Hepatocyte (in vitro differentiated cells): ENCODE measurements around the gene TSPAN32. TPM values are rescaled to one million over a fixed set of nuclear protein-coding genes. Genes with fewer than 3 reads are reported as not detected.

Source experiments
- DNase-seq: peaks from one replicate; pipeline ENCODE4 v3.0.0-alpha.2; 2016; ENCODE audit warnings: low spot score
- H2AFZ ChIP-seq: fragments of 200-600 bp; sonication (generic); 2 replicates; pipeline ENCODE4 v1.6.0; 2016; ENCODE audit warnings: antibody characterized with exemption, mild to moderate bottlenecking
- H3K27ac ChIP-seq: fragments of 200-600 bp; sonication (generic); 2 replicates; pipeline ENCODE4 v1.5.1; 2016; ENCODE audit warnings: mild to moderate bottlenecking
- H3K27me3 ChIP-seq: fragments of 200-600 bp; sonication (generic); 2 replicates; pipeline ENCODE4 v1.6.1; 2016
- H3K36me3 ChIP-seq: fragments of 200-600 bp; sonication (generic); replicated peaks from 2 replicates; pipeline ENCODE4 v1.5.1; 2016; ENCODE audit warnings: low read depth; ENCODE audit not compliant: insufficient read depth
- H3K4me1 ChIP-seq: fragments of 200-600 bp; sonication (generic); 2 replicates; pipeline ENCODE4 v1.5.1; 2016; ENCODE audit warnings: mild to moderate bottlenecking, moderate library complexity; ENCODE audit not compliant: insufficient read depth
- H3K4me2 ChIP-seq: fragments of 200-600 bp; sonication (generic); 2 replicates; pipeline ENCODE4 v1.6.0; 2016
- H3K4me3 ChIP-seq: fragments of 200-600 bp; sonication (generic); 2 replicates; pipeline ENCODE4 v1.5.1; 2016; ENCODE audit warnings: mild to moderate bottlenecking
- H3K79me2 ChIP-seq: fragments of 200-600 bp; sonication (generic); 2 replicates; pipeline ENCODE4 v1.6.0; 2017; ENCODE audit warnings: mild to moderate bottlenecking
- H3K9me2 ChIP-seq: fragments of 200-600 bp; sonication (generic); replicated peaks from 2 replicates; pipeline ENCODE4 v1.6.0; 2017; ENCODE audit warnings: mild to moderate bottlenecking; ENCODE audit not compliant: insufficient read depth
- H3K9me3 ChIP-seq: fragments of 200-600 bp; sonication (generic); 2 replicates; pipeline ENCODE4 v1.5.1; 2016; ENCODE audit warnings: low read depth, mild to moderate bottlenecking
- H4K20me1 ChIP-seq: fragments of 200-600 bp; sonication (generic); 2 replicates; pipeline ENCODE4 v1.6.0; 2016; ENCODE audit warnings: mild to moderate bottlenecking; ENCODE audit not compliant: insufficient read depth, poor library complexity, severe bottlenecking
- EZH2 ChIP-seq: fragments of 200-600 bp; sonication (generic); IDR thresholded peaks from 2 replicates; pipeline ENCODE4 v1.6.1; 2016; ENCODE audit warnings: antibody characterized with exemption, mild to moderate bottlenecking, borderline replicate concordance
- EZH2phosphoT487 ChIP-seq: fragments of 200-600 bp; sonication (generic); IDR thresholded peaks from one replicate; pipeline ENCODE4 v1.6.1; 2018; ENCODE audit warnings: antibody characterized with exemption, mild to moderate bottlenecking, low read depth, moderate library complexity; ENCODE audit not compliant: unreplicated experiment, severe bottlenecking
- WGBS: methylation state at CpG from one replicate; pipeline ENCODE4 v1.1.6; 2016; ENCODE audit warnings: low lambda C conversion rate; ENCODE audit errors: missing lambda C conversion rate; 5-methylcytosine and 5-hydroxymethylcytosine counted together
- polyA plus RNA-seq: library from polyadenylated mRNA; unstranded; fragments of >200 nt; fragmentation: Nextera tagmentation; extraction: Ambion mirVana; gene quantifications from 2 replicates; pipeline ENCODE4 v1.2.1, GENCODE V29; 2016
- total RNA-seq: library from RNA; depleted of rRNA; stranded (reverse); fragments of >200 nt; gene quantifications from 2 replicates; pipeline ENCODE4 v1.2.3, GENCODE V29; 2014
- TF ChIP-seq, protein P1 (sequence below): fragments of 200-600 bp; sonication (generic); IDR thresholded peaks from 2 replicates; pipeline ENCODE4 v1.5.1; 2016; ENCODE audit warnings: antibody characterized with exemption, mild to moderate bottlenecking; ENCODE audit not compliant: poor library complexity

The TSPAN32 gene
- total and polyA plus RNA-seq, 2 experiments from 2014 or later: 1.5 to 4.8 TPM

DNA sequence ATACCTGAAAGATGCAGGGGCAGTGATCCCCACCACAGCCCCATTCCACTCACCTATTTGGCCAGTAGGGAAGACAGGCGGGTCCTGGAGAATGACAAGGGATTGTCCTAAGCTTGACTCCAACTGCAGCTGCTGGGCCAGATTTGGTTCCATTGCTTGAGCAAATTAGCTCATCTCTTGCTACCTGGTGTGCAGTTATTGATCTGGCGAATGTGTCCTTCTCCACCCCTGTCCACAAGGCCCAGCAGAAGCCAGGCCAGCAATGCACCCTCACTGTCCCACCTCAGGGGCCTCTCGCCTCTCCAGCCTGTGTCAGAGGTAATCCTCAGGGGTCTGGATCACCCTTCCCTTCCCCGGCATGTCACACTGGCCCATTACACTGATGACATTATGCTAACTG lies 23.3 kb downstream of the TSPAN32 start:
- H3K27ac ChIP-seq: no peak overlapping the region

DNA sequence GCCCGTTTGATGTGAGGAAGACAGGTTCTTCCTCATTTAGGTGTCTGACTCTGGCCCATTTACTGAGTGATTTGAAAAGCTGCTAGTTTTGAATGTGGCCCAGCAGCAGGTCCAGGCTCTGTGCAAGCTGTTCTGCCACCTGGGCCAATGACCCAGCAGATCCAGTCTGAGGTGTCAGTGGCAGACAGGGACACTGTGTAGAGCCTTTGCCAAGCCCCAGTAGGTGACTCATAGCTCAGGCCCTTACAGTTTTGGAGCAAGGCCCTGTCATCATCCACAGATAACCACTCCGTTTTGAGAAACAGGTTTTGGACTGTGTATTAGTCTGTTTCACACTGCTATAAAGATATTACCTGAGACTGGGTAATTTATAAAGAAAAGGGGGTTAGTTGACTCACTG lies 23.9 kb downstream of the TSPAN32 start:
- Histone ChIP-seq H3K4me3 (no peak overlapping the region), H4K20me1 (no peaks in the 10 kb centered on the region), H3K9me3 (no peaks in the 10 kb centered on the region), H2AFZ (no peak overlapping the region), H3K4me1 (no peaks in the 10 kb centered on the region), H3K4me2 (no peak overlapping the region), H3K27me3 (no peaks in the 10 kb centered on the region), H3K9me2 (no peaks in the 10 kb centered on the region), H3K79me2 (no peaks in the 10 kb centered on the region), H3K36me3 (no peaks in the 10 kb centered on the region), H3K27ac (no peak overlapping the region)
- no peak for DNase-seq
- 79% methylated on average over 2 of the region's 2 CpGs for WGBS
- TF ChIP-seq EZH2 (no peak), EZH2phosphoT487 (no peak)
- TF ChIP-seq, protein P1, sequence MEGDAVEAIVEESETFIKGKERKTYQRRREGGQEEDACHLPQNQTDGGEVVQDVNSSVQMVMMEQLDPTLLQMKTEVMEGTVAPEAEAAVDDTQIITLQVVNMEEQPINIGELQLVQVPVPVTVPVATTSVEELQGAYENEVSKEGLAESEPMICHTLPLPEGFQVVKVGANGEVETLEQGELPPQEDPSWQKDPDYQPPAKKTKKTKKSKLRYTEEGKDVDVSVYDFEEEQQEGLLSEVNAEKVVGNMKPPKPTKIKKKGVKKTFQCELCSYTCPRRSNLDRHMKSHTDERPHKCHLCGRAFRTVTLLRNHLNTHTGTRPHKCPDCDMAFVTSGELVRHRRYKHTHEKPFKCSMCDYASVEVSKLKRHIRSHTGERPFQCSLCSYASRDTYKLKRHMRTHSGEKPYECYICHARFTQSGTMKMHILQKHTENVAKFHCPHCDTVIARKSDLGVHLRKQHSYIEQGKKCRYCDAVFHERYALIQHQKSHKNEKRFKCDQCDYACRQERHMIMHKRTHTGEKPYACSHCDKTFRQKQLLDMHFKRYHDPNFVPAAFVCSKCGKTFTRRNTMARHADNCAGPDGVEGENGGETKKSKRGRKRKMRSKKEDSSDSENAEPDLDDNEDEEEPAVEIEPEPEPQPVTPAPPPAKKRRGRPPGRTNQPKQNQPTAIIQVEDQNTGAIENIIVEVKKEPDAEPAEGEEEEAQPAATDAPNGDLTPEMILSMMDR: no peak

More for the DNA sequence above, 23.3 kb downstream of the TSPAN32 start:
- no peak for DNase-seq
- H3K27me3 ChIP-seq: no peaks in the 10 kb centered on the region
- H3K79me2 ChIP-seq: no peaks in the 10 kb centered on the region
- H3K9me2 ChIP-seq: no peaks in the 10 kb centered on the region
- no peaks in the 10 kb centered on the region for H3K4me1 ChIP-seq
- H3K9me3 ChIP-seq: no peaks in the 10 kb centered on the region
- no peaks in the 10 kb centered on the region for H4K20me1 ChIP-seq
- H3K4me3 ChIP-seq: no peak overlapping the region
- no peaks in the 10 kb centered on the region for H3K36me3 ChIP-seq
- no peak overlapping the region for H2AFZ ChIP-seq
- WGBS: 96% methylated on average over 4 of the region's 4 CpGs
- H3K4me2 ChIP-seq: no peak overlapping the region
- no peak for TF ChIP-seq EZH2phosphoT487
- TF ChIP-seq EZH2: no peak
- TF ChIP-seq, protein P1: no peak

DNA sequence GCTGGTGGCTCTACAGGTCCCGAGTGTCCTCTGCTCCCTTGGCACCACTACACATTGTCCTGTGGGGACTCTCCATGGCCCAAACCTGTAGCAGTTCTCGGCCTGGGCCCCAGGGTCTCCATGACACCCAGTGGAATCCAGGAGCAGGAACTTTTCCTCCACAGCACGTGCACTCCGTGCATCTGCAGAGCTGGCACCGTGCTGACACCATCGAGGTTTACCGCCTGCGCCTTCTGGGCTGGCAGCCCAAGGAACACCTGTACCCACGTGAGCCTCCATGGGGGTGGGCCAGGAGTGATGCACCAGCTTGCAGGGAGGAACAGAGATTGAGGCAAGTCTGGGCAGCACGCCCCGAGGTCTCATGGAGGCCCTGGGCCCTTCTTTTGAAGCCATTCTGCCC lies 25.2 kb downstream of the TSPAN32 start:
- no peak overlapping the region for H3K27ac ChIP-seq
- H3K36me3 ChIP-seq: no peaks in the 10 kb centered on the region
- no peak for DNase-seq

More for the DNA sequence above, 25.2 kb downstream of the TSPAN32 start:
- Histone ChIP-seq H3K9me2 (no peaks in the 10 kb centered on the region), H2AFZ (no peak overlapping the region), H3K27me3 (no peaks in the 10 kb centered on the region), H4K20me1 (no peaks in the 10 kb centered on the region), H3K79me2 (no peaks in the 10 kb centered on the region), H3K4me2 (no peak overlapping the region), H3K4me3 (no peak overlapping the region), H3K9me3 (no peaks in the 10 kb centered on the region), H3K4me1 (no peaks in the 10 kb centered on the region)
- TF ChIP-seq, protein P1: no peak
- TF ChIP-seq EZH2: no peak
- no peak for TF ChIP-seq EZH2phosphoT487
- WGBS: 91% methylated on average over 11 of the region's 11 CpGs
